Measurements from ENCODE around the gene ZMIZ1.

The ZMIZ1 gene

DNA sequence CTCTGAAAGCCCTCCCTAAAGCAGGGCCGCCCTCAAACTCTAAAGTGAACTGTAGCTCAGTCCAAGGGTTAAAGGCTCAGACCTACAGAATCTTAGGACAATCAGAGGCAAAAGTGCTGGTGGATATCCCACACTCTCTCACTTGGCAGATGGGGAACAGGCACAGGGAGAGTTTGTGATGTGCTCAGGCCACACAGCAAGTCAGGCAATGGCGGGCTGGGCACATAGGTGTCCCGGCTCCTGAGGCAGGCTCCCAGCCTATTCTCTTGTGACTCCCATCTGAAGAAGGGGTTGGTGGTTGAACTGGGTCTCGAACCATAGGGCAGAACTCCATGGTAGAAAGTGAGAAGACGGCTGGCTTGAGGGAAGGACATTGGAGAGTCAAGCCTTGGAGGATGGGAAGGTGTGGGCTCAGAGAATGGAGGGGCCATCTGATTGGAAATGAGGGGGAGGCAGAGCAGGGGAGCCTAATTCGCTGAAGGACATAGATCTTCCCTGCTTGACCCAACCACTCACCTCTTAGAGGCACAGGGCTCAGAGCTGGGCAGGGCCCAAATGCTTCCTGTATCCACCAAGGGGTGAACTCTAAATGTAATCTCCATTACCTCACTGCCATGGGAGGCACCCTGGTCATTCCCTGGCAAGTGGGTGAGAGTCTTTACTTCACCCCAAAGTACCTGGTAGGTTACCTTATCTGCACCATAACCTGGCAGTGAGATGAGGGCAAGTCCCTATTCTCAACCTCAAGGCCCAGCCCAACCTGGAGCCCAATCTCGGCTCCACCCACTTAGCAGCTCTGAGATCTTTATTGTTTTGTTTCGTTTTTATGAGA is 4.9 kb upstream of the ZMIZ1 start:
- no peak for DNase-seq (ENCODE audit: low spot score)

DNA sequence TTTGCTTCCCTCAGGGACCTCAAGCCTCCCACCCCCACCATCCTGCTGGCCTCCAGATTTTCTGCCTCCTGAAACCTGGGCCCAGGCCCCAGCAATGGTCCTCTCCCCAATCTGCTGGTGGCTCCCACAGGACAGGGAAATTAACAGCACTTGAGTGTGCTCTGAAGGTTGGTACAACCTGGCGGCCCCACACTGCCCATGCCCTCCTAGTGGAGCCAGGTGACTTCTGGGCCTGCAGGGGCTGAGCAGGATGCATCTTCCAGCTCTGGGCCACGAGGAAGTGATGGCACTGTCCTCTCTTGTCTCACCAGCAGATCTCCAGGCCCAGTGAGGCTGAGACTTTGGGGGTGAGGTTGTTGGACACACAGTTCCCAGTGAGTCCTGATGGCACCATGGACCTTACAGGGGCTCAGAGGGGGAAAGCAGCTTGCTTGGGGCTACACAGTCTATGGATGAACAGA is 3.6 kb upstream of the ZMIZ1 start:
- DNase-seq (ENCODE audit: low spot score): no peak

DNA sequence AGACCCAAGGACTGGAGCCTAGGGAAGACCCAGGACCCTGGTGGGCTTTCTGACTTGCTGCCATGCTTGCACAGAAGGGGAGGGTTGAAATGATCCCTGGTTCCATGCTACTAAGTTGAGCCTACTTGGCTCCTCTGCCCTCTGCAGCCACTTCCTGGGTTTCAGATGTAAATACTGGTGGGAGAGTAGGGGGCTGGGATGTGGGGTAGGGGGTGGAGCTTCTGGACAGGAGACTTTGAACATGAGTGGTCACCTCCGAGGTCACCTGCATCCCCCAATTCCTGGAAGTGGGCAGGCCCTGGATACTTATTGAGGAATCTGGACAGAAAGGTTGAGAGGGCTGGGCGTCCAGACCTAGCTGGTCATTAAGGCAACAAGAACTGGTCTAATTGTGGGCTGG is 2.9 kb upstream of the ZMIZ1 start:
- DNase-seq (ENCODE audit: low spot score): no peak

DNA sequence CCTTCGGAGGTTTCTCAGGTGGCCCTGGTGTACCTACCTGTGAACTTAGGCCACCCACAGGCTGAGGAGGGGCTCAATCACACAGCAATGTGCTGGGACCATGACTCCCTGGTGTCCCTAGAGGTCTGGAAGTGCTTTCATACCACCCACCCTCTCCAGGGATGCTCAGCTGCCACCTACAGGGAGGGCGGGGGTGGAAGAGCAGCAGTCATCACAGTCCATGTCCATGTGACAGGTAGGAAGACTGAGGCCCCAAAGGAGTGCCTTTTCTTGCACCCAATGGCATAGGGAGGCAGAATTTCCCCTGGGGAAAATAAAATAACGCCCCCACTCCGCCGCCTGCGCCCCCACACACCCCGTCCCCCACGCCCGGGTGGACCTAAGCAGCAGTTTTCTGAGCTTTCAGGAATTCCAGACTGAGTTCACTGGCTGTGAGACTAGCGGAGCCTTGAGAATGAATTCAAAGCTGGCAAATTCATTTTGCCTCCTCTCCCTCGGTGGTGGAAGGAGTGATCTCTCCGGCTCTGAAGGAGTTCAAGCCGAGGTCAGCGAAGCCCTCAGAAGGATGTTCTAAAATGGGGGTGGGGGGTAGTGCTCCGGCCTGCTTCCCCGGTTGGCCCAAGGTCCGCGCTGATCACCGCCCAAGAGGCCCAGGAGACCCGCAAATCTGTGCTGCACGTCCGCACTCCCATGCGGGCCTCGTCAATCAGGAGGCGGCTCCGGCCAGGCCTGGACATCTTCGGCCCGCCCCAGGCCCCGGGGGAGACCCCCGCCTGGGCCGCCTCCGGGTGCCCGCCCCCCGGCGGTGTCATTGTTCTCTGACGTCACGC is 2.1 kb upstream of the ZMIZ1 start:
- DNase-seq (ENCODE audit: low spot score): no peak

DNA sequence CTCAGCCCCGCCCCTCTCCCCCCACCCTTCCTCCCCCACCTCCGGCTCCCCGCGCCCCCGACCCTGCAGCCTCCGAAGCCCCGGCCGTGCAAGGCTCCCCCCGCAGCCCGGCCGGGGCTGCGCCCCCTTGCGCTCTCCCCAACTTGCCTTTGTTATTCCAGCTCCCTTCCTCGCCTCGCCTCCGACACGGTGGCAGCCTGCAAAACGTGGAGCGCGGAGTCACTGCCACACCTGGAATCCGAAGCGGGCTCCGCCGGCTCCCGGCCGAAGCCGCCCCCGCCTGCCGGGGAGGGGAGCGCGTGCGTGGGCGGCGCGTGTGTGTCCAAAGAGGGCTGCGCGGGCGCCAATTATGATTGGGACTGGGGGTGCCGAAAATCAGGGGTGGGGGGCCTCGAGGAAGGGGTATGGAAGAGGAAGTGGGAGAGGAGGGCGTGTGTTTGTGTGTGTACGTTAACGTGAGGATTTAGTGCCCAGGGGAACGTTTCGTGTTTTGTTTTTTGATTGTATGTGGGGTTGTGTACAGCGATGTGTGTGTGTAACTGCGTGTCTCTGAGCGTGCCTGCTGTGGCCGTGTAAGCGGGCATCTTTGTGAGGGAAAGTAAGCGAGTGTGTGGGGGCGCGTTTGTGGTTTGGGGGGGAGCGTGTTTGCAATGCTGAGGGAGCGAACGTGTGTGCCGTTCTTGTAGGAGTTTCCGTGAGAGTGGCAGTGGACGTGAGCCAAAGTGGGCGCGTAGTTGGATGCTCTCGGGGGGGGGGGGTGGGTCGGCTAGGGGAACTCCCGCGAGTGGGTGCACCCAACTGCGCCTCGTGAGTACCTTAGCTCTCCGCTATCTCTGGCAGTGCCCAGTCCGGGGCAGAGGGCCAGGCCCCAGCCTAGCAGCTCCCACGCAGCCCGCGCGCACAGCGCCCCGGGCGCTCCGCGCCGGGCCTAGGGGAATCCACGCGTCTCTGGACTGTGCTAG is 1.2 kb upstream of the ZMIZ1 start:
- peak; percentile 81 for DNase-seq (ENCODE audit: low spot score)

DNA sequence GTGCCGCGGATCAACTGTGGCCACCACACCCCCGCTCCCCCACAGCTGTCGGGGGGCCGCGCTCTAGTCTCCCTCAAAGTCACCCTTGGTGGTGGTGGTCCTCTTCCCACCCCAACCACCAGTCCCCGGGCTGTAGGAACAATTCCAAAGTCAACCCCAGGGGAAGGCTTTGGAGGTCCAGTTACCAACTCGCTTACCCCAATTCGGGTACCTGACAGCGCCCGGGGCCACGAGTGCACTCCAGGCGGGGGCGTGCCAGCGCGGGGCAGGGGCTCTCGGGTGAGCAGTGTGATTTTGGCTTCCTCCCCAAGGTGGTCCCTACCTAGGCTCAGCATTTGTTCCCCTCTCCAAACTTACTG is 584 bp upstream of the ZMIZ1 start:
- no peak for DNase-seq (ENCODE audit: low spot score)

DNA sequence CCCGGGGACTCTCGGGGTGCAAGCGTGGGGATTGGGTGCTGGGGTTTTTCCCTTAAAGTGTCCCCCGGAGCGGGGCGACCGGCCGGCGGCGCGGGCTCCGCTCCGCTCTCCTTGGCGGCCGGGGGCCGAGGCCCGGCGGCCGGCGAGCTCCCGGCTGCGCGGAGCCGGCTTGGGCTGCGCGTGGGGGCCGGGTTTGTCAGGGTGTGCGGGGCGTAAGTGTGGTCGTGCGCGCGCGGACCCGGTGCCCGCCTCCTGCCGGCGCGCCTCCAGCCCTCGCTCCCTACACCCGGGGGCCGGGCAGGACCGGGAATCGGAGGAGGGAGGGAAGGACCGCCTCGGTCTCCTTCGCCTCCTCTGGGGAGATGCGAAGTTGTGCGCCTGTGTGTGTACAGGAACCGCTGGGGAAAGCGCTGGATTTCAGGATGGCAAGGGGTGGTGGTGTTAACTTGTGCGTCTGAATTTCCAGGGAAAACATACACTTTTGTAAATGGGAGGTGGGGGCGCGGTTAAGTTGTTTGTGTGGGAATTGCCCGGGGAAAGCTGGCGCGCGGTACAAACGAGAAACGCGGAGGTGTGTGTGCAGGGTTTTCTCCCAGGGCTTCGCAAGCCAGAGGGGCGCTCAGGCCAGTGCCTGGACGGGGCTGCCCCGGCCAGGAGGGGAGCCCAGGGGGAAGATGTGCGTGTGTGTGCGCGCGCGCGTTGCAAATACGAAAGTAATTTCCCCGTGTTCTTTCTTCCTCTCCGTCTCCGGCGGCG is 737 bp downstream of the ZMIZ1 start:
- DNase-seq (ENCODE audit: low spot score): no peak

DNA sequence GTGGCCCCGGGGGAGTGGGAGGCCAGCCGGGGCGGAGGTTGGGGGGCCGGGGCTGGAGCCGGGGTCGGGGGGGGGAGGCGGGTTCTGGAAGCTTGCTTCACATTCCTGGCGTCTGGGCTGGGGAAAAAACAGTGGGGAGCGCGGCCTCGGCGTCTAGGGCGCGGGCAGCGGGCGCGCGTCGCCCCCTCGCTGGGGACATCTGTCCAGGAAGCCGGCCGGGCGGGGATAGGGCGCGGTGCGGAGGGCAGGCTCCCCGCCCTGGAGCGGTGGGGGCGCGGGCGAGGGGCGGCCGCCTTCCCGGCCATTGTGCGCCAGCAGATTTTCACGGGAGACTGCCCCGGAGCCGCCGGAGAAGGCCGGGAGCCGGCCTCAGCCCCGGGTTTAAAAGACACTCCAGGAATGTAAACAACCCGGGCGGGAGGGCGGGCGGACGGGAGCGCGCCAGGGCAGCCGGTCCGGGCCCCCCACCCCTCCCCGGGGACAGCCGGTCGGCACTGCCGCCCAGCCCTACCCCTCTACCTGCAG is 1.4 kb downstream of the ZMIZ1 start:
- DNase-seq (ENCODE audit: low spot score): no peak

DNA sequence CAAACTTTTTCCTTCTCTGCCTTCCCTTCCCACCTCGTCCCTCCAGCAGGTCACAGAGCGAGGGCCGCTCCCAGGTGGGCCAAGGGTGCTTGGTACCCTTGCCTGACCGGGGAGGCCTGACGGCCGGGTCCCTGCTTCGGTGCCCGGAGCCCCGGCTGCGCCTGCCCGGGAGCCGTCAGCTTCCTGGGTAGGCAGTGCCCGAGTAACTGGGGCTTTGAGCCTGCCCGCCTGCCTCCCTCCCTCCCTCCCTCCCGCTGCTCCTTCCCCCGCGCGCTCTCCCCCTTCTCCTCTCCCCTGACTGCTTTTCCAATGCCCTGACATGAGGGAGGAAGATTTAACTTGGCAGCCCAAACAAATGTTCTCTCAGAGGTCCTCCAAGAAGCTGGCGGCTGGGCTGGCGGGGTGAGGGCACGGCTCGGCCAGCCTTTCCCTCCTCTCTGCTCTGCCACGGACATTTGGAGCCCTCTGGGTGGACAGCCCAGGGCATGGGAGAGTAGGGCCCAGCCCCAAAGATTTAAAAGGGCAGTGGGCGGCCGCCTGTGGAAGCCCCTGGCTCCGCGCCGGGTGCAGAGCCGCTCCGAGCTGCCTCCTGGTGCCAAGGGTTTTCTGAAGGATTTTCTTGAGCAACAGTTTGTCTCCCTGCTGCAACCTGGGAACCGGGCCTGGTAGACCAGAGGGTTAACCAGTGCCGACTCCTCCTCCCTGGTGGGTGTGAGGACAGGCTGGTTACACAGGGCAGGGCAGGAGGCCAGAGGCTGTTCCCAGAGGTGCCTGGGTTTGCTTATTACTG is 2.0 kb downstream of the ZMIZ1 start:
- no peak for DNase-seq (ENCODE audit: low spot score)

DNA sequence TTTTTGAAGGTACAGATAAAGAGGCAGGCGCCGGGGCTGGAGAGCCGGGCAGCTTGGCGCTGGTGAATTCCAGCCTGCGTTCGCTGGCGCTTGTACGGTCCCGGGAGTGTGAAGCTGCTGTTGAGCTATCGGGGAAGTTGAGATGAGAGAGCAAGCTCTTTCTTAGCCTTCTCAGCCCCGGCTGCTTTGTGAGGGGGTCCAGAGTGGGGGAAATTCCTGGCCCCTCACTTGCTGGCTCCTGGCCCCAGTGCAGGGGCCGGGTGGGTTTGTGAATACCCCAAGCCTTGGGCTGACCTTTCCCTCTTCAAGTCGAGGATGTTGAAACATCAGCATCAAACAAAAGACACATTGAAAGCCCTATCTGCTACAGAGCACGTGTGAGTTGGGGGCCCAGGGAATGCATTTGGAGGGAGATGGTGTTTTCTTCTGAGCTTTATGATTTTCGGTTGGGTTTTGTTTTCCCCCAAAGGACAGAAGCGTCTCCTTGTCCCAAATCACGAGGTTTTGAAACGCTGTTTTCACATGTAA is 2.7 kb downstream of the ZMIZ1 start:
- DNase-seq (ENCODE audit: low spot score): no peak

DNA sequence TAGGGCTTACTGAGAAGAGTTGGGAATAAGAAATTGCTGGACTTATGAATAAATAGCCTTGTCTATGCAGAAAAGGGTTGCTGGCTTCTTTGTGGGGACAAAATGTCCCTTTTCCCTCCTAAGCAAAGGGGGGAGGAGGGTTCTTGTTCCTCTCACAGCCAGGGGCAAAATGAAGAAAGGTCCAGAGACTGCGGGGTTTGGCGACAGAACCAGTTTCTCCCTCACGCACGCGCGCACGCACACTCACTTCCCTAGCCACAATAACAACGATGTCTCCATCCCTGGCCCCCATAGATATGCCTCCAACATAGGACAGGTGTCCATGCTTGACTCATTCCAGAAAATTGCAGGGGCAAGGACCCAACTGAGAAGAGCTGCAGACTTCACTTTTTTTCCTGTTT is 3.3 kb downstream of the ZMIZ1 start:
- no peak for DNase-seq (ENCODE audit: low spot score)

DNA sequence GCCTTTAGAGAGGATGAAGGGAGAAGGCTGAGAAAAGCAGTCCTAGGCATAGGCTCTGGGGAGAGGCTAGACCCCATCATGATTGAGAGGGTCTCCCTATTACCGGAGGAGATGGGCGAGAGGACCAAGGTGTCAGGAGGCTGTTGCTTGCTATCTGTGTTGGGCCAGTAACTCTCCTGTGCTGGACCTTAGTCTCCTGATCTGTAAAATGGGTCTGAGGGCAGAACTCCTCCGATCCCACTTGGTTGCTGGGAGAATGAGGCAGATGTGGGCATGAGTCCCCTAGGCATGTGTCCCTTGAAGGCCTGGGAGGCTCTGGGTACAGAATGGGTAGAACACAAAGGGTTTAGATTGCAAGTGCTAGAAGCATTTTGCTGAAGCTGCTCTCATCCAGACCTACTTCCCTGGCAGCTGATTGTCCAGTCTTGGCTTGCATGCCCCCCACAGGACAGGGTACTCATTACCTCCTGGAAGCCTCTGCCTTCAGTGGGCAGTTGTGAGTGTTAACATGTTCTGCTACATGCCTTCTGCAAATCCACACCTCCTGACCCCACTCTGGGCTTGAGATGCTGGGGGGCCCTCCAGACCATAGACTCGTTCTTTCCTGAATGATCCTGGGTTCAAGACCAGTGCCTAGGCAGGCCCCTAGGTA is 4.4 kb downstream of the ZMIZ1 start:
- no peak for DNase-seq (ENCODE audit: low spot score)

DNA sequence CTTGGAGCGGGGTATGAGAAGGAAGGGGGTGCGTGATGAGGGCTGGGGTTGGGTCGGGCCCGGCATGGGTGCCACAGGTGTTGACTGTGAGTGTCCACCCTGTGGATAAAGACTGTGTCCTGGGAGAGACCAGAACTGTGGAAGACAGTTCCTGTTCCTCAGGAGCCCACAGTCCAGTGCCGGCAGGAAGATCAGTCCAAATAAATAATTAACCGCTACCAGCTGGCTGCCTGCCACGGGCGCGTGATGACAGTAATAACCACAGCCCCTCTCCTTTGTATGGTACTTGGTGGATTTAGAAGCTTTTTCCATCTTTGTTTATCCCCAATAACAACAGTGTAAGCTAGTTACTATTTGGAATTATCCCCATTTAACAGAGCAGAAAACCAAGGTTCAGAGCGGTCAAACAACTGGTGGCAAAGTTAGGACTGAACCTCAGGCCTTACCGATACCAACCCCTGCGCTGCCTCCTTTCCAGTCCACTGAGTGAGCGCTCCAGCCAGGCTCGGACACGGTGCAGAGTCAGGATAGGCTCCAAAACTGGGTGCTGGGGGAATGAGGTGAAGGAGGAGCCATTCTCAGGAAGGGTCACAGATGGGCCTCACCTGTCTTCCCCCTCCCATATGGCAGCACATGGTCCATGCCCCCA is 5.1 kb downstream of the ZMIZ1 start:
- no peak for DNase-seq (ENCODE audit: low spot score)

DNA sequence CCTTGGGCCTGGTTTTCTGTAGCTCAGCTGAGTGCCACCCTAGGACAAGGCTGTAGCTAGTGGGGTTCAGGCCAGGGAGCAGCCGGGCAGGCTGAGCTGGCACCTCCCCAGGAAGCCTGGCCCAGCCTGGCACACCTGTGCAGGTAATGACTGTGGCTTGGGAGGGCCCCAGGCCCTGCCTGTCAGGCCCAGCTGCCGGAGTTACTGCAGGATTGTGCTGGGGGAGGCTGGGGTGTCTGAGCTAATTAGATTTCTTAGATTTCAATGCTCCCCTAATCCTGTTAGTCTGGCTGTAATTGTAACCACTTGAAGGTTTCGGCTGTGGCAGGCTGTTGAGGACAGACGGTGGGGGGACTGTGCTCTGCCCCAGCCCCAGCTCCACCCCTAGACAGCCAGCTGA is 6.0 kb downstream of the ZMIZ1 start:
- DNase-seq (ENCODE audit: low spot score): no peak

DNA sequence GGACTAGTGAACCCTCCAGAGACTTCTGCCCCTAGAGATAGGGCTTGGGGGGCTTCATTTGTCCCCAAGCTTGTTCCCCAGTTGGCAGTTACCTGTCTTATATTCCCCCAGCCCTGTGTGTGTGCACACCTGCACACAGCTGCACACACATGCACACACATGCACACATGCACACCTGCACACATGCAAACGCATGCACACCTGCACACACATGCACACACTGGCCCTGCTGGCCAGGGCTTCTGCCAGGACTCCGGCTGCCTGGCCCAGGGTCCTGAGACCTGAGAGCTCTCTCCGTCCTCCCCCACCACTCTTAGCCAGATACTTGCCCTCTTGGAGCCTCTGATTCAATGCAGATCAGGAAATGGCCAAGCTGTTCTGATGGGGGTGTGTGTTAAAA is 6.7 kb downstream of the ZMIZ1 start:
- no peak for DNase-seq (ENCODE audit: low spot score)

DNA sequence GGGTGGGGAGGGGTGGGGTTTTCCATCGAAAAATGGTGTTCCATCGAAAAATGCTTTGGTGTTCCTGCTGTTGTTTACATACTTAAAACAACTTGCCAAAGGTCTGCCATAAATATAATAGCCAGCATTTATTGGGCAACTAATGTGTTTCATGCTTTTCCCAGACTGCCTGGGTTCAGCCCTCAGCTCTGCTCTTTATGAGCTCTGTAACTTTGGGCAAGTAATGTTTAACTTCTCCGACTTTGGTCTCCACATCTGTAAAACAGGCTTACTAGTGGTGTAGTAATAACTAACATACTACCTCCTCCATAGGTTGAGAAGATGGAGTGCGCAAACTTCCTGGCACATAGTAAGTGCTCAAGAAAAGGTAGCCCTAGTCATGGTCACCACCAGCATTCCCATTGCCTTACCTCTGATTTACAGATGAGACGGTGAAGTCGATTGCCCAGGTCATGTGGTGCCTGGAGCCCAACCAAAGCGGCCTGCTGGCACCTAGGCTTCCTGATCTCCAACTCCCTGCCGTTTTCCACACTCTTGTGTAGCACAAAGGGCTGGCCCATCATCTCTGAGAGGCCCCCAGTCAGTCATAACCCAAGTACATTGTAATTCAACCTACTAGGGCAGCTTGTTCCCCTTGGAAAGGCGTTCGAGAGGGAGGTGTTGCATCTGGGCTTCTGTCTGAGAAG is 8.9 kb downstream of the ZMIZ1 start:
- no peak for DNase-seq (ENCODE audit: low spot score)

DNA sequence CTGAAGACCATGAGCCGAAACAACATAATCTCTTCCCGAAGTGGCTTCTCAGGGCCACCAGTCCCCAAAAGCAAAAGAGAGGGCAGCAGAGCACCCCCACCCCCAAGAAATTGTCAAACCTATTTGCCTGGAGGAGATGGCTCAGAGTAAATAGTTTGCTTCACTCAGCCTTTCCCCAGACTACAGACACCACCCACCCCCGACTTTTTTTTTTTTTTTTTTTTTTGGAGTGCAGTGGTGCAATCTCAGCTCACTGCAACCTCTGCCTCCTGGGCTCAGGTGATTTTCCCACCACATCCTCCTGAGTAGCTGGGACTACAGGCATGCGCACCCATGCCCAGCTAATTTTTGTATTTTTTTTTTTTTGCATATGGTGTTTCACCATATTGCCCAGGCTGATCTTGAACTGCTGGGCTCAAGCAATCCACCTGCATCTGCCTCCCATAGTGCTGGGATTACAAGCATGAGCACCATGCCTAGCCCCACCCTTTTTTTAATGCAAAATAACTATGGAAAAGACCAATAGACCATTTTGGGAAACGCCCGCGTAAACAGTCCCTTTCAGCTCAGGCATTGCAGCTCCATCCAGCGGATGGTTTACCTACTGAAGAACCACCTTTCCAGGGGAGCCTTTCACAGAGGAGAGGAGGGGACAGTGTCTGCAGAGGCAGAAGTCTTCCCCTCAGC is 9.7 kb downstream of the ZMIZ1 start:
- no peak for DNase-seq (ENCODE audit: low spot score)

DNA sequence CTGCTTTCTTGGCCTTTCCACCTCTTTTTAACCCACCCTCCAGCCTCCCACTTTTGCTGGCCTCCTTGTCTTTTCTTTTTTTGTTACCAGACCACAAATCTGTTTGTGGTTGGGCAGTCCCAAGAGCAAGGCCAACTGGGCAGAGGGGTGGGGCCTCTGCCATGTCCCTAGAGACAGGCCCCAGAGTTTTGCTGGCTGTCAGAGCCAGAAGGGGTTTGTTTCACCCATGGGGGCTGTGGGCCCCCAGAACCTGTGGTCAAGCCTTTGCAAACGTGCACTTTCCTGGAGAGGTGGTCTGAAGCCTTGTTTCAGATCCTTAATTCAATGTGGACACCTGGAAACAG is 10.3 kb downstream of the ZMIZ1 start:
- DNase-seq (ENCODE audit: low spot score): no peak

All from kidney capillary endothelial cell (primary cell).